Nephron progenitor cell (in vitro differentiated cells): ENCODE results near the gene PCDHB14.
A peak's percentile ranks its signal among the peaks of the same experiment; 100 is the strongest.
"Not testable (repeated sequence)": the region's sequence is repeated elsewhere in the genome, so short reads cannot be mapped to it uniquely, and the experiment has no call there.

Experiments
- DNase-seq: peaks from one replicate; pipeline ENCODE4 v3.0.0; 2021
- H3K27ac Mint-ChIP-seq: 2 replicates; pipeline ENCODE4 v1.8.0; 2021; ENCODE audit warnings: mild to moderate bottlenecking, moderate library complexity, mixed read lengths
- H3K27me3 Mint-ChIP-seq: 2 replicates; pipeline ENCODE4 v1.8.0; 2021; ENCODE audit warnings: mild to moderate bottlenecking, low read depth, mixed read lengths; ENCODE audit not compliant: poor library complexity
- H3K36me3 Mint-ChIP-seq: 2 replicates; pipeline ENCODE4 v1.8.0; 2021; ENCODE audit warnings: low read depth, mixed read lengths
- H3K4me1 Mint-ChIP-seq: 2 replicates; pipeline ENCODE4 v1.8.0; 2021; ENCODE audit warnings: mixed read lengths
- H3K4me3 Mint-ChIP-seq: 2 replicates; pipeline ENCODE4 v1.8.0; 2021; ENCODE audit warnings: mild to moderate bottlenecking, moderate library complexity, mixed read lengths
- H3K9me3 Mint-ChIP-seq: 2 replicates; pipeline ENCODE4 v1.8.0; 2021; ENCODE audit warnings: mild to moderate bottlenecking, moderate library complexity, mixed read lengths
- CTCF ChIP-seq: fragments of 200-600 bp; sonication (generic); IDR thresholded peaks from 2 replicates; pipeline ENCODE4 v1.5.0; 2021; ENCODE audit warnings: antibody characterized with exemption

Gene PCDHB14

GRCh38 chr5:141223112-141223783, at the start of gene PCDHB14:
PCDHB14 (plus strand) TSS chr5:141223343; CDS start chr5:141223506, 163 bp downstream.
- DNase-seq = no peak
- TF ChIP-seq CTCF = peak; percentile 36
- peaks cover 3% of the 10 kb centered on the region for H3K27me3 Mint-ChIP-seq
- H3K4me3 Mint-ChIP-seq = peak within 1 kb of the TSS; percentile 75
- no peak within 1 kb of the TSS for H3K27ac Mint-ChIP-seq
- H3K4me1 Mint-ChIP-seq = peaks cover 4% of the 10 kb centered on the region
- peaks cover 63% of the 10 kb centered on the region for H3K36me3 Mint-ChIP-seq
- peaks cover 73% of the 10 kb centered on the region for H3K9me3 Mint-ChIP-seq

- H3K27ac Mint-ChIP-seq, H3K27me3 Mint-ChIP-seq, H3K4me3 Mint-ChIP-seq, H3K4me1 Mint-ChIP-seq, DNase-seq: not testable (repeated sequence)
- H3K36me3 Mint-ChIP-seq = peaks cover 17% of the 10 kb centered on the region
- peaks cover 38% of the 10 kb centered on the region for H3K9me3 Mint-ChIP-seq
Measured at GRCh38 chr5:141174291-141175104, 48.6 kb upstream of the PCDHB14 start.

- no peaks in the 10 kb centered on the region for H3K27me3 Mint-ChIP-seq
- H3K4me1 Mint-ChIP-seq = no peaks in the 10 kb centered on the region
Measured at GRCh38 chr5:141175933-141176332, 47.2 kb upstream of the PCDHB14 start.

GRCh38 chr5:141177577-141178191, 45.5 kb upstream of the PCDHB14 start, which contains the start of gene PCDHB8:
PCDHB8 (plus strand) TSS chr5:141177790; CDS start chr5:141178035, 245 bp downstream.
- not testable (repeated sequence) for H3K27me3 Mint-ChIP-seq, H3K4me1 Mint-ChIP-seq, H3K4me3 Mint-ChIP-seq, DNase-seq, H3K27ac Mint-ChIP-seq
- H3K9me3 Mint-ChIP-seq = peaks cover 38% of the 10 kb centered on the region
- H3K36me3 Mint-ChIP-seq = peaks cover 17% of the 10 kb centered on the region

More at GRCh38 chr5:141175933-141176332, 47.2 kb upstream of the PCDHB14 start:
- peaks cover 15% of the 10 kb centered on the region for H3K36me3 Mint-ChIP-seq
- no peak for DNase-seq
- H3K27ac Mint-ChIP-seq = no peak overlapping the region
- no peak overlapping the region for H3K4me3 Mint-ChIP-seq
- H3K9me3 Mint-ChIP-seq = peaks cover 38% of the 10 kb centered on the region
- no peak for TF ChIP-seq CTCF

GRCh38 chr5:141179371-141179770, 43.8 kb upstream of the PCDHB14 start:
- not testable (repeated sequence) for DNase-seq, H3K4me3 Mint-ChIP-seq, H3K27ac Mint-ChIP-seq, H3K4me1 Mint-ChIP-seq, H3K27me3 Mint-ChIP-seq
- H3K36me3 Mint-ChIP-seq = peaks cover 19% of the 10 kb centered on the region
- peaks cover 35% of the 10 kb centered on the region for H3K9me3 Mint-ChIP-seq

GRCh38 chr5:141179876-141180275, 43.3 kb upstream of the PCDHB14 start:
- not testable (repeated sequence) for H3K4me1 Mint-ChIP-seq, H3K27ac Mint-ChIP-seq, DNase-seq, H3K27me3 Mint-ChIP-seq, H3K4me3 Mint-ChIP-seq
- Mint-ChIP-seq H3K36me3 (peaks cover 24% of the 10 kb centered on the region), H3K9me3 (peaks cover 40% of the 10 kb centered on the region)

- DNase-seq = no peak
- H3K27me3 Mint-ChIP-seq = no peaks in the 10 kb centered on the region
- TF ChIP-seq CTCF = no peak
- H3K9me3 Mint-ChIP-seq = peaks cover 44% of the 10 kb centered on the region
- H3K4me1 Mint-ChIP-seq = peaks cover 6% of the 10 kb centered on the region
- no peak overlapping the region for H3K27ac Mint-ChIP-seq
- no peak overlapping the region for H3K4me3 Mint-ChIP-seq
- peaks cover 28% of the 10 kb centered on the region for H3K36me3 Mint-ChIP-seq
Measured at GRCh38 chr5:141180313-141180712, 42.8 kb upstream of the PCDHB14 start.
